Thyroid gland (tissue), 4 donors: ENCODE data around the gene RPA3. TPM values are rescaled to one million over a fixed set of nuclear protein-coding genes. Genes with fewer than 3 reads are reported as not detected.
A peak's percentile ranks its signal among the peaks of the same experiment; 100 is the strongest.
"Not testable (repeated sequence)": the region's sequence is repeated elsewhere in the genome, so short reads cannot be mapped to it uniquely, and the experiment has no call there.

Experiments
- DNase-seq, 2 donors: peaks; one replicate each; pipeline ENCODE4 v3.0.0-alpha.2; 2019
- H3K27ac ChIP-seq, 3 donors: fragments of 200-600 bp; sonication (generic); 1 replicate in 2 of 3; 2 replicates in 1 of 3; pipeline ENCODE4 v1.5.1; 2016 to 2019; ENCODE audit warnings: mild to moderate bottlenecking in 1 of 3, moderate library complexity in 1 of 3
- H3K27me3 ChIP-seq: fragments of 200-600 bp; sonication (generic); one replicate; pipeline ENCODE4 v1.5.1; 2019
- H3K36me3 ChIP-seq, 2 donors: fragments of 200-600 bp; sonication (generic); one replicate each; pipeline ENCODE4 v1.5.1; 2016 to 2019
- H3K4me1 ChIP-seq, 2 donors: fragments of 200-600 bp; sonication (generic); one replicate each; pipeline ENCODE4 v1.5.1; 2017 to 2019
- H3K4me3 ChIP-seq, 3 donors: fragments of 200-600 bp; sonication (generic); replicated peaks in 1 of 3; 1 replicate in 2 of 3; 2 replicates in 1 of 3; pipeline ENCODE4 v1.5.1; 2016; ENCODE audit warnings: mild to moderate bottlenecking in 1 of 3
- H3K9me3 ChIP-seq: fragments of 200-600 bp; sonication (generic); one replicate; pipeline ENCODE4 v1.5.1; 2017
- CTCF ChIP-seq, 6 experiments: fragments of 200-600 bp in 3 of 6; fragments of 450-650 bp in 3 of 6; sonication (generic) in 3 of 6; IDR thresholded peaks; one replicate each; pipeline ENCODE4 v1.5.1; 2016 to 2019; ENCODE audit warnings: antibody characterized with exemption in 6 of 6, mild to moderate bottlenecking in 2 of 6, inconsistent platforms in 1 of 6, moderate library complexity in 1 of 6
- POLR2A ChIP-seq, 2 donors: fragments of 450-650 bp; IDR thresholded peaks; one replicate each; pipeline ENCODE4 v1.6.1; 2017; ENCODE audit warnings: antibody characterized with exemption in 2 of 2, mild to moderate bottlenecking in 2 of 2, moderate library complexity in 1 of 2
- WGBS, 2 donors: methylation state at CpG; one replicate each; pipeline ENCODE4 v1.1.5; 2017; 5-methylcytosine and 5-hydroxymethylcytosine counted together
- intact Hi-C: fragments of 100-400 bp; cut with DNase I; formaldehyde crosslinking; loops from one replicate; pipeline ENCODE4 v1.15.1; 2023
- total RNA-seq, 4 donors: library from RNA; depleted of rRNA; stranded (reverse); fragments of >200 nt; gene quantifications; one replicate each; pipeline ENCODE4 v1.2.3, GENCODE V29; 2016

Gene RPA3
- total RNA-seq, 4 donors from 2014 or later, result 21.9 to 39.1 (median 31.3) TPM

GRCh38 chr7:7667187-7667586 is 51.2 kb downstream of the RPA3 start:
- no peak overlapping the region for H3K4me3 ChIP-seq
- no peak for DNase-seq
- H3K36me3 ChIP-seq, result no peaks in the 10 kb centered on the region
- peaks cover 7 to 16% of the 10 kb centered on the region in 2 donors for H3K4me1 ChIP-seq
- intact Hi-C loops, result no loop called here
- no peaks in the 10 kb centered on the region for H3K27me3 ChIP-seq
- WGBS, 2 donors, result 92 to 93% methylated on average over 2 of the region's 2 CpGs
- H3K9me3 ChIP-seq, result no peaks in the 10 kb centered on the region
- no peak overlapping the region for H3K27ac ChIP-seq
- TF ChIP-seq POLR2A (IDR thresholded peaks at IDR 0.05) (no peak), CTCF (IDR thresholded peaks at IDR 0.05) (no peak)

- 97 to 100% methylated on average over 1 of the region's 1 CpG for WGBS, 2 donors
Observed at GRCh38 chr7:7665031-7665430, 53.4 kb downstream of the RPA3 start.

GRCh38 chr7:7664291-7664690 is 54.1 kb downstream of the RPA3 start:
- H3K9me3 ChIP-seq, result no peaks in the 10 kb centered on the region
- no peak for TF ChIP-seq POLR2A (IDR thresholded peaks at IDR 0.05)
- no peak for TF ChIP-seq CTCF (IDR thresholded peaks at IDR 0.05)
- 77% methylated on average over 3 of the region's 3 CpGs for WGBS, 2 donors
- no peak for DNase-seq
- no peaks in the 10 kb centered on the region for H3K27me3 ChIP-seq
- H3K4me3 ChIP-seq, result no peak overlapping the region
- H3K4me1 ChIP-seq, result peaks cover 7 to 16% of the 10 kb centered on the region in 2 donors
- intact Hi-C loops, result no loop called here
- no peaks in the 10 kb centered on the region for H3K36me3 ChIP-seq
- no peak overlapping the region for H3K27ac ChIP-seq

More at GRCh38 chr7:7665031-7665430, 53.4 kb downstream of the RPA3 start:
- Histone ChIP-seq H3K4me3 (no peak overlapping the region), H3K36me3 (no peaks in the 10 kb centered on the region), H3K9me3 (no peaks in the 10 kb centered on the region), H3K4me1 (peaks cover 7 to 16% of the 10 kb centered on the region in 2 donors), H3K27ac (no peak overlapping the region), H3K27me3 (no peaks in the 10 kb centered on the region)
- intact Hi-C loops, result no loop called here
- no peak for TF ChIP-seq CTCF (IDR thresholded peaks at IDR 0.05)
- TF ChIP-seq POLR2A (IDR thresholded peaks at IDR 0.05), result no peak
- no peak for DNase-seq

- H3K27me3 ChIP-seq, result no peaks in the 10 kb centered on the region
- WGBS, 2 donors, result 89 to 91% methylated on average over 6 of the region's 6 CpGs
- no peaks in the 10 kb centered on the region for H3K36me3 ChIP-seq
- no peak overlapping the region for H3K27ac ChIP-seq
- H3K4me3 ChIP-seq, result no peak overlapping the region
- intact Hi-C loops, result no loop called here
- H3K4me1 ChIP-seq, result peaks cover 0 to 11% of the 10 kb centered on the region in 2 donors
- TF ChIP-seq POLR2A (IDR thresholded peaks at IDR 0.05) (no peak), CTCF (IDR thresholded peaks at IDR 0.05) (peak in 1 of 6 experiments; percentile 25)
- H3K9me3 ChIP-seq, result no peaks in the 10 kb centered on the region
- DNase-seq, result no peak
Observed at GRCh38 chr7:7662527-7662926, 55.9 kb downstream of the RPA3 start.

- WGBS, 2 donors, result 99% methylated on average over 3 of the region's 3 CpGs
- H3K27ac ChIP-seq, result not testable (repeated sequence)
Observed at GRCh38 chr7:7656459-7656858, 61.9 kb downstream of the RPA3 start.

More at GRCh38 chr7:7656459-7656858, 61.9 kb downstream of the RPA3 start:
- not testable (repeated sequence) for H3K4me3 ChIP-seq, H3K27me3 ChIP-seq, H3K36me3 ChIP-seq, H3K9me3 ChIP-seq, H3K4me1 ChIP-seq, DNase-seq
- intact Hi-C loops, result loop anchor here (10.0 kb wide), 1 partner anchor 538 kb away; no protein-coding TSS in a partner anchor
